ENCODE results near the gene LUZP2.

Gene LUZP2

GRCh38 chr11:24496736-24497725, at the start of gene LUZP2:
Gene LUZP2, plus strand, starts transcription at chr11:24497053.
- no peak for TF ChIP-seq GATA1 (IDR thresholded peaks at IDR 0.05; ENCODE audit: low read depth, low read length)
- TF ChIP-seq POLR2A (IDR thresholded peaks at IDR 0.05; ENCODE audit: low read length): no peak
- DNase-seq: no peak

- DNase-seq: no peak
- TF ChIP-seq POLR2A (IDR thresholded peaks at IDR 0.05; ENCODE audit: low read length): no peak
- TF ChIP-seq GATA1 (IDR thresholded peaks at IDR 0.05; ENCODE audit: low read depth, low read length): no peak
These were observed 43.6 kb upstream of the LUZP2 start for GRCh38 chr11:24453129-24453718.

GRCh38 chr11:24457985-24458384, 38.9 kb upstream of the LUZP2 start:
- TF ChIP-seq GATA1 (IDR thresholded peaks at IDR 0.05; ENCODE audit: low read depth, low read length): no peak
- TF ChIP-seq POLR2A (IDR thresholded peaks at IDR 0.05; ENCODE audit: low read length): no peak
- DNase-seq: no peak

- TF ChIP-seq GATA1 (IDR thresholded peaks at IDR 0.05; ENCODE audit: low read depth, low read length) (no peak), POLR2A (IDR thresholded peaks at IDR 0.05; ENCODE audit: low read length) (no peak)
- DNase-seq: no peak
These were observed 26.4 kb upstream of the LUZP2 start for GRCh38 chr11:24470431-24470830.

- TF ChIP-seq POLR2A (IDR thresholded peaks at IDR 0.05; ENCODE audit: low read length): no peak
- DNase-seq: no peak
These were observed 25.8 kb upstream of the LUZP2 start for GRCh38 chr11:24471084-24471483.

GRCh38 chr11:24478718-24479117, 18.1 kb upstream of the LUZP2 start:
- TF ChIP-seq POLR2A (IDR thresholded peaks at IDR 0.05; ENCODE audit: low read length) (no peak), GATA1 (IDR thresholded peaks at IDR 0.05; ENCODE audit: low read depth, low read length) (no peak)
- no peak for DNase-seq

- no peak for TF ChIP-seq POLR2A (IDR thresholded peaks at IDR 0.05; ENCODE audit: low read length)
- no peak for TF ChIP-seq GATA1 (IDR thresholded peaks at IDR 0.05; ENCODE audit: low read depth, low read length)
- no peak for DNase-seq
These were observed 7.4 kb upstream of the LUZP2 start for GRCh38 chr11:24489477-24489876.

GRCh38 chr11:24496386-24496735, 492 bp upstream of the LUZP2 start:
- TF ChIP-seq POLR2A (IDR thresholded peaks at IDR 0.05; ENCODE audit: low read length) (no peak), GATA1 (IDR thresholded peaks at IDR 0.05; ENCODE audit: low read depth, low read length) (no peak)
- DNase-seq: no peak

GRCh38 chr11:24497831-24498230, 978 bp downstream of the LUZP2 start:
- TF ChIP-seq GATA1 (IDR thresholded peaks at IDR 0.05; ENCODE audit: low read depth, low read length) (no peak), POLR2A (IDR thresholded peaks at IDR 0.05; ENCODE audit: low read length) (no peak)
- DNase-seq: no peak

GRCh38 chr11:24502425-24502824, 5.6 kb downstream of the LUZP2 start:
- TF ChIP-seq POLR2A (IDR thresholded peaks at IDR 0.05; ENCODE audit: low read length) (no peak), GATA1 (IDR thresholded peaks at IDR 0.05; ENCODE audit: low read depth, low read length) (no peak)
- no peak for DNase-seq

GRCh38 chr11:24509114-24509513, 12.3 kb downstream of the LUZP2 start:
- DNase-seq: no peak
- no peak for TF ChIP-seq GATA1 (IDR thresholded peaks at IDR 0.05; ENCODE audit: low read depth, low read length)
- TF ChIP-seq POLR2A (IDR thresholded peaks at IDR 0.05; ENCODE audit: low read length): no peak

GRCh38 chr11:24511511-24511910, 14.7 kb downstream of the LUZP2 start:
- DNase-seq: no peak
- TF ChIP-seq GATA1 (IDR thresholded peaks at IDR 0.05; ENCODE audit: low read depth, low read length) (no peak), POLR2A (IDR thresholded peaks at IDR 0.05; ENCODE audit: low read length) (no peak)

- no peak for DNase-seq
- TF ChIP-seq GATA1 (IDR thresholded peaks at IDR 0.05; ENCODE audit: low read depth, low read length) (no peak), POLR2A (IDR thresholded peaks at IDR 0.05; ENCODE audit: low read length) (no peak)
These were observed 16.8 kb downstream of the LUZP2 start for GRCh38 chr11:24513479-24514218.

- TF ChIP-seq POLR2A (IDR thresholded peaks at IDR 0.05; ENCODE audit: low read length): no peak
- TF ChIP-seq GATA1 (IDR thresholded peaks at IDR 0.05; ENCODE audit: low read depth, low read length): no peak
- no peak for DNase-seq
These were observed 17.4 kb downstream of the LUZP2 start for GRCh38 chr11:24514219-24514594.
